ENCODE data around the gene MTHFD1. TPM values are rescaled to one million over a fixed set of nuclear protein-coding genes. Genes with fewer than 3 reads are reported as not detected.

The MTHFD1 gene
- total and polyA plus RNA-seq, 2 donors (not counting 3 experiments of a cell fraction or from before 2014, with no cell fraction given), result 26.3 to 114 TPM

DNA sequence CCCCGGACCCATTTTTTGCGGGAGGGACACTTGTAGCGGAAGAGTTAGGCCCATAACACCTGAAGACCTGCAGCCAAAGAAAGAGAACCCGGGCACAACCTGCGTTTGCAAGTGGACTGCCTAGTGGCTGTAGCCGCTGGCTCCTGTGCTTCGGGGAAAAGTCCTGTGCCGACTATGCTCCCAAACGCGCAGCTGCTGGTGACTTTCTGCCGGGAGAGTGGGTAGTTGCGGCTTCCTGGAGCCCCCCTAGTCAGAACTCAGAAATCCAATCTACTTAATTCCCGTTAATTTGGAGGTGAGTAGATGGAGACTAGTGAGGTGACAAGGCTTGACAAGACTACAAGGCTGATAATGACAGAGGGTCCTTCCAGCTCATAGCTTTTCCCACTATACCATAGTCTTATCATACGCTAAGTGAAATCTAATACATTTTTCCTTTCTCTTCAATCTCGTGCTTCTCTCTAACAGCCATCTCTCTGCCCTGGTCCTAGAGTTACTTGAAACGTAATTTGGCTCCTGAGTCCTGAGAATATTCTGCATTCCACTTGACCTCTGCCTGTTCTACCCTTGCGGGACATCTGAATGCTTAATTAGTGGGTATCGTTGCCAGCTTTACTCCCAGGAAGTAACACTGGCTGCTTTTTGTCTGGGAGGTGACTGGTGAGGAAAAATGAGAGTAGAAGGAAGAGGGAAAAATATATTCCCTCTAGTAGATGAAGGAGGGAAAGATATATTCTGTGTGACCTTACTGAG, 556 bp downstream of the MTHFD1 start:
- TSS peak; percentile 75 for BruUV-seq (replicated peaks)
- H3K36me3 ChIP-seq (ENCODE audit: control insufficient read depth in 2 of 2, extremely low read depth in 1 of 2, insufficient read depth in 2 of 2, low read length in 2 of 2), result peaks cover 0 to 3% of the 10 kb centered on the region in 2 experiments
- peak overlapping the region; percentile 94 for H3K9ac ChIP-seq (replicated peaks; ENCODE audit: extremely low read depth, insufficient read depth, low read length)
- dilution Hi-C loops (cut with MboI; ENCODE audit: extremely low pct_ligation_motif_present, low sequenced_read_pairs), result no loop called here
- no peak for DNase-seq (ENCODE audit: low read depth, low spot score)
- no peaks in the 10 kb centered on the region for H3K27me3 ChIP-seq (ENCODE audit: control insufficient read depth in 2 of 2, insufficient read depth in 2 of 2, low read length in 2 of 2)
- peak overlapping the region; percentile 56 to 94 (median 88) for H3K4me3 ChIP-seq (replicated peaks in 1 of 3; ENCODE audit: insufficient read depth in 1 of 3, low read depth in 1 of 3, low read length in 3 of 3)
- ChIA-PET CTCF (interaction anchor here (0.8 to 2.5 kb wide), 12 partner anchors 9 to 376 kb away, joined by 3 to 14 read pairs (median 4); partner anchors contain the start of gene HSPA2), POLR2A (interaction anchor here (0.5 to 2.1 kb wide), 8 partner anchors 8 to 247 kb away, joined by 3 to 12 read pairs (median 4); partner anchors contain the start of gene HSPA2)
- intact Hi-C loops (cut with micrococcal nuclease), result loop anchor here (1.0 to 10.0 kb wide), 4 partner anchors 40 to 534 kb away; partner anchors contain the start of genes SYNE2 and ZBTB25
- FAIRE-seq, result peak; percentile 49
- H3K4me2 ChIP-seq (ENCODE audit: insufficient read depth, low read length), result peak overlapping the region; percentile 100
- no peaks in the 10 kb centered on the region for H3K9me3 ChIP-seq (replicated peaks; ENCODE audit: control insufficient read depth, insufficient read depth, low read length)
- H3K4me1 ChIP-seq (ENCODE audit: control insufficient read depth, extremely low read depth, insufficient read depth, low read length), result peaks cover 16% of the 10 kb centered on the region
- H3K9me1 ChIP-seq (replicated peaks; ENCODE audit: control insufficient read depth, extremely low read depth, insufficient read depth, low read length), result no peaks in the 10 kb centered on the region
- H4K20me1 ChIP-seq (replicated peaks; ENCODE audit: control insufficient read depth, extremely low read depth, insufficient read depth, low read length), result no peaks in the 10 kb centered on the region
- peak overlapping the region; percentile 58 for H2AFZ ChIP-seq (ENCODE audit: low read depth, low read length)
- peaks cover 35% of the 10 kb centered on the region for H3K79me2 ChIP-seq (ENCODE audit: control insufficient read depth, insufficient read depth, low read length)
- TF ChIP-seq POLR2A (IDR thresholded peaks at IDR 0.05; ENCODE audit: low read depth, low read length) (no peak), MYC (IDR thresholded peaks at IDR 0.05; ENCODE audit: low read depth, low read length) (no peak), FOS (IDR thresholded peaks at IDR 0.05; ENCODE audit: borderline replicate concordance, insufficient read depth, low read length) (no peak), CTCF (IDR thresholded peaks at IDR 0.05; ENCODE audit: extremely low read depth in 1 of 2, insufficient read depth in 1 of 2, low read depth in 1 of 2, low read length in 2 of 2) (no peak), JUN (IDR thresholded peaks at IDR 0.05; ENCODE audit: borderline replicate concordance, insufficient read depth, insufficient read length, low read depth) (no peak), GATA2 (IDR thresholded peaks at IDR 0.05; ENCODE audit: insufficient read depth, insufficient read length, low read depth, low read length) (no peak), MAX (IDR thresholded peaks at IDR 0.05; ENCODE audit: insufficient read depth, insufficient read length) (no peak), EZH2 (IDR thresholded peaks at IDR 0.05; ENCODE audit: borderline replicate concordance, low read depth, low read length, severe bottlenecking) (no peak), POLR2AphosphoS5 (IDR thresholded peaks at IDR 0.05; ENCODE audit: insufficient read depth, low read depth, low read length) (no peak)
- H3K27ac ChIP-seq (ENCODE audit: insufficient read depth, low read depth, low read length), result peak overlapping the region; percentile 18

All from endothelial cell of umbilical vein (primary cell).